ENCODE data around the gene MATN3. TPM values are rescaled to one million over a fixed set of nuclear protein-coding genes. Genes with fewer than 3 reads are reported as not detected.

Gene MATN3
- total RNA-seq, 1 donor from 2014 or later, result 0.45 TPM

DNA sequence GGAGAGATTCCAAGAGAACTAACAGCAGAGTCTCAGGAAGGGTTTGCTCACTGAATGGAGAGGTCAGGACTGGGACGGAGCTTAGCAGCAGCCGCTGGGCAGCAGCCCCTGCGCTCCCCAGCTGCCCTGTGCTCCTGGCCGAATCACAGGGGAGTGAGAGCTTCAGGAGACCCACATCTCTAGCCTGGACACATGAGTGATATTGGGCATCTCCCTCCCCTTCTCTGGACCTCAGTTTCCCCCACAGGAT is 511 bp downstream of the MATN3 start:
- Mint-ChIP-seq H3K27me3 (ENCODE audit: insufficient read depth, low read depth) (peaks cover 17% of the 10 kb centered on the region), H3K9me3 (peaks cover 11% of the 10 kb centered on the region), H3K4me3 (peak overlapping the region; percentile 87), H3K36me3 (peaks cover 3% of the 10 kb centered on the region), H3K4me1 (peaks cover 15% of the 10 kb centered on the region), H3K27ac (peak overlapping the region; percentile 46)
- Histone ChIP-seq H3K27me3 (peaks cover 60% of the 10 kb centered on the region), H3K4me3 (peak overlapping the region; percentile 67), H3K27ac (no peak overlapping the region), H4K20me1 (ENCODE audit: low read depth) (peaks cover 2% of the 10 kb centered on the region), H3K4me2 (peak overlapping the region; percentile 98), H3K9me3 (ENCODE audit: low read depth) (no peaks in the 10 kb centered on the region), H3K79me2 (ENCODE audit: low read depth) (no peaks in the 10 kb centered on the region), H3K36me3 (no peaks in the 10 kb centered on the region), H3K4me1 (peaks cover 12% of the 10 kb centered on the region), H3K9ac (no peak overlapping the region), H3F3A (ENCODE audit: low read depth) (peaks cover 22% of the 10 kb centered on the region), H2AFZ (replicated peaks) (peak overlapping the region; percentile 91)
- DNase-seq (ENCODE audit: low spot score), result peak; percentile 41
- TF ChIP-seq, protein P1, sequence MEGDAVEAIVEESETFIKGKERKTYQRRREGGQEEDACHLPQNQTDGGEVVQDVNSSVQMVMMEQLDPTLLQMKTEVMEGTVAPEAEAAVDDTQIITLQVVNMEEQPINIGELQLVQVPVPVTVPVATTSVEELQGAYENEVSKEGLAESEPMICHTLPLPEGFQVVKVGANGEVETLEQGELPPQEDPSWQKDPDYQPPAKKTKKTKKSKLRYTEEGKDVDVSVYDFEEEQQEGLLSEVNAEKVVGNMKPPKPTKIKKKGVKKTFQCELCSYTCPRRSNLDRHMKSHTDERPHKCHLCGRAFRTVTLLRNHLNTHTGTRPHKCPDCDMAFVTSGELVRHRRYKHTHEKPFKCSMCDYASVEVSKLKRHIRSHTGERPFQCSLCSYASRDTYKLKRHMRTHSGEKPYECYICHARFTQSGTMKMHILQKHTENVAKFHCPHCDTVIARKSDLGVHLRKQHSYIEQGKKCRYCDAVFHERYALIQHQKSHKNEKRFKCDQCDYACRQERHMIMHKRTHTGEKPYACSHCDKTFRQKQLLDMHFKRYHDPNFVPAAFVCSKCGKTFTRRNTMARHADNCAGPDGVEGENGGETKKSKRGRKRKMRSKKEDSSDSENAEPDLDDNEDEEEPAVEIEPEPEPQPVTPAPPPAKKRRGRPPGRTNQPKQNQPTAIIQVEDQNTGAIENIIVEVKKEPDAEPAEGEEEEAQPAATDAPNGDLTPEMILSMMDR (IDR thresholded peaks at IDR 0.05), result no peak
- TF ChIP-seq EZH2phosphoT487 (IDR thresholded peaks at IDR 0.05) (peak; percentile 33), EZH2 (IDR thresholded peaks at IDR 0.05) (no peak)

GRCh38 chr2:20011276-20012031 is 1.0 kb downstream of the MATN3 start:
- Histone ChIP-seq H3K9me3 (ENCODE audit: low read depth) (no peaks in the 10 kb centered on the region), H4K20me1 (ENCODE audit: low read depth) (peaks cover 2% of the 10 kb centered on the region), H3K27ac (no peak overlapping the region), H3K27me3 (peaks cover 60% of the 10 kb centered on the region), H3K4me2 (peak overlapping the region; percentile 98), H2AFZ (replicated peaks) (peak overlapping the region; percentile 91), H3K9ac (no peak overlapping the region), H3K4me3 (peak overlapping the region; percentile 67), H3F3A (ENCODE audit: low read depth) (peaks cover 22% of the 10 kb centered on the region), H3K4me1 (peaks cover 12% of the 10 kb centered on the region), H3K36me3 (no peaks in the 10 kb centered on the region), H3K79me2 (ENCODE audit: low read depth) (no peaks in the 10 kb centered on the region)
- Mint-ChIP-seq H3K4me3 (peak overlapping the region; percentile 87), H3K9me3 (peaks cover 11% of the 10 kb centered on the region), H3K27ac (peak overlapping the region; percentile 46), H3K27me3 (ENCODE audit: insufficient read depth, low read depth) (peaks cover 17% of the 10 kb centered on the region), H3K4me1 (peaks cover 15% of the 10 kb centered on the region), H3K36me3 (peaks cover 3% of the 10 kb centered on the region)
- TF ChIP-seq EZH2phosphoT487 (IDR thresholded peaks at IDR 0.05) (peak; percentile 30), EZH2 (IDR thresholded peaks at IDR 0.05) (peak; percentile 32)
- TF ChIP-seq, protein P1 (IDR thresholded peaks at IDR 0.05), result no peak
- DNase-seq (ENCODE audit: low spot score), result peak; percentile 7

- no peak overlapping the region for H3K4me2 ChIP-seq
- H4K20me1 ChIP-seq (ENCODE audit: low read depth), result peaks cover 2% of the 10 kb centered on the region
- H3K4me1 ChIP-seq, result peaks cover 12% of the 10 kb centered on the region
- Mint-ChIP-seq H3K27me3 (ENCODE audit: insufficient read depth, low read depth) (peaks cover 17% of the 10 kb centered on the region), H3K9me3 (peaks cover under 1% of the 10 kb centered on the region), H3K36me3 (no peaks in the 10 kb centered on the region), H3K4me1 (peaks cover 13% of the 10 kb centered on the region), H3K4me3 (no peak overlapping the region), H3K27ac (no peak overlapping the region)
- H3K27me3 ChIP-seq, result peaks cover 47% of the 10 kb centered on the region
- DNase-seq (ENCODE audit: low spot score), result no peak
- H3K79me2 ChIP-seq (ENCODE audit: low read depth), result no peaks in the 10 kb centered on the region
- H2AFZ ChIP-seq (replicated peaks), result no peak overlapping the region
- no peaks in the 10 kb centered on the region for H3K36me3 ChIP-seq
- no peak overlapping the region for H3K27ac ChIP-seq
- no peak for TF ChIP-seq EZH2phosphoT487 (IDR thresholded peaks at IDR 0.05)
- no peak for TF ChIP-seq EZH2 (IDR thresholded peaks at IDR 0.05)
- TF ChIP-seq, protein P1 (IDR thresholded peaks at IDR 0.05), result no peak
- no peak overlapping the region for H3K9ac ChIP-seq
- H3F3A ChIP-seq (ENCODE audit: low read depth), result peaks cover 20% of the 10 kb centered on the region
- no peak overlapping the region for H3K4me3 ChIP-seq
- H3K9me3 ChIP-seq (ENCODE audit: low read depth), result no peaks in the 10 kb centered on the region
Measured at GRCh38 chr2:20008703-20009102, 3.8 kb downstream of the MATN3 start.
